H1 (cell line): Measurements from ENCODE around the gene GBA2. TPM values are rescaled to one million over a fixed set of nuclear protein-coding genes. Genes with fewer than 3 reads are reported as not detected.

Source experiments
- CTCF ChIA-PET: fragments of 300-600 bp; sonication (Branson Sonifier 250); formaldehyde crosslinking; loops from one replicate; lab custom pipeline; 2021; ENCODE audit not compliant: partially characterized antibody; lab: Charles Lee
- POLR2A ChIA-PET: fragments of 300-600 bp; sonication (Branson Sonifier 250); formaldehyde crosslinking; loops from one replicate; lab custom pipeline; 2021; ENCODE audit warnings: inconsistent platforms; ENCODE audit not compliant: partially characterized antibody; lab: Charles Lee
- DNase-seq, 2 experiments: peaks; one replicate each; pipeline versions ENCODE4 v3.0.0 to v3.0.0-alpha.2; 2010 to 2022; ENCODE audit warnings: low spot score in 2 of 2, low read depth in 1 of 2, mixed read lengths in 1 of 2
- FAIRE-seq: peaks from 2 replicates; lab custom pipeline; 2011; peaks lifted over from hg19 to GRCh38; lab: Jason Lieb, UNC
- H2AFZ ChIP-seq: 2 replicates; pipeline ENCODE4 v1.8.1; 2012; ENCODE audit warnings: low read length, inconsistent platforms
- H2AK5ac ChIP-seq: 2 replicates; pipeline ENCODE4 v1.6.1; 2013; ENCODE audit warnings: low read depth, low read length
- H2BK120ac ChIP-seq: replicated peaks from 2 replicates; pipeline ENCODE3; 2013; ENCODE audit warnings: low read depth, low read length, inconsistent platforms
- H2BK12ac ChIP-seq: 2 replicates; pipeline ENCODE4 v1.6.1; 2013; ENCODE audit warnings: low read depth, low read length
- H2BK15ac ChIP-seq: 2 replicates; pipeline ENCODE4 v1.6.1; 2013; ENCODE audit warnings: low read length
- H2BK20ac ChIP-seq: 2 replicates; pipeline ENCODE4 v1.6.1; 2013; ENCODE audit warnings: low read length
- H2BK5ac ChIP-seq: 2 replicates; pipeline ENCODE4 v1.6.1; 2013; ENCODE audit warnings: low read depth, low read length
- H3K14ac ChIP-seq: 2 replicates; pipeline ENCODE4 v1.6.1; 2013; ENCODE audit warnings: inconsistent platforms; ENCODE audit not compliant: insufficient read length
- H3K18ac ChIP-seq: 2 replicates; pipeline ENCODE4 v1.6.1; 2013; ENCODE audit warnings: low read length; ENCODE audit errors: extremely low read depth
- H3K23ac ChIP-seq: 2 replicates; pipeline ENCODE4 v1.6.1; 2013; ENCODE audit warnings: inconsistent platforms; ENCODE audit not compliant: insufficient read length
- H3K23me2 ChIP-seq: 2 replicates; pipeline ENCODE4 v1.6.1; 2013; ENCODE audit warnings: low read depth, low read length
- H3K27ac ChIP-seq: 2 replicates; pipeline ENCODE4 v1.6.1; 2011; ENCODE audit warnings: low read depth, low read length, inconsistent platforms
- H3K27me3 ChIP-seq, 4 experiments: replicated peaks in 1 of 4; 1 replicate in 1 of 4; 2 replicates in 3 of 4; pipeline versions ENCODE4 v1.6.1 to v1.8.1; 2011 to 2013; ENCODE audit warnings: low read length in 3 of 4, mild to moderate bottlenecking in 3 of 4, inconsistent platforms in 2 of 4, mixed read lengths in 2 of 4, moderate library complexity in 1 of 4; ENCODE audit not compliant: control insufficient read depth in 3 of 4, insufficient read depth in 3 of 4; ENCODE audit errors: extremely low read depth in 1 of 4
- H3K36me3 ChIP-seq, 4 experiments: 2 replicates each; pipeline versions ENCODE4 v1.6.1 to v1.8.1; 2011 to 2013; ENCODE audit warnings: mild to moderate bottlenecking in 4 of 4, low read length in 3 of 4, moderate library complexity in 2 of 4, control low read depth in 1 of 4, inconsistent platforms in 1 of 4; ENCODE audit not compliant: insufficient read depth in 4 of 4, control insufficient read depth in 2 of 4
- H3K4ac ChIP-seq: replicated peaks from 2 replicates; pipeline ENCODE3; 2013; ENCODE audit warnings: low read length, low read depth, mixed read lengths, inconsistent platforms; ENCODE audit not compliant: insufficient read length
- H3K4me1 ChIP-seq, 4 experiments: replicated peaks in 1 of 4; 1 replicate in 1 of 4; 2 replicates in 3 of 4; pipeline versions ENCODE4 v1.6.1 to v1.8.1; 2011 to 2013; ENCODE audit warnings: low read length in 3 of 4, inconsistent platforms in 2 of 4, mixed read lengths in 1 of 4; ENCODE audit not compliant: insufficient read depth in 4 of 4, control insufficient read depth in 3 of 4
- H3K4me2 ChIP-seq, 2 experiments: 2 replicates each; pipeline versions ENCODE4 v1.6.1 to v1.8.1; 2011 to 2013; ENCODE audit warnings: low read depth in 2 of 2, low read length in 2 of 2, control low read depth in 1 of 2, inconsistent platforms in 1 of 2, mild to moderate bottlenecking in 1 of 2; ENCODE audit not compliant: insufficient read depth in 1 of 2
- H3K4me3 ChIP-seq, 4 experiments: fragments of 200-600, 300-600 bp in 1 of 4; sonication (generic), shearing (Covaris generic), sonication (Bioruptor Twin) in 1 of 4; 2 replicates each; pipeline versions ENCODE4 v1.5.1 to v1.8.1; 2011 to 2016; ENCODE audit warnings: low read length in 4 of 4, low read depth in 3 of 4, control low read depth in 2 of 4, inconsistent platforms in 2 of 4, mild to moderate bottlenecking in 2 of 4, mixed read lengths in 1 of 4, moderate library complexity in 1 of 4; ENCODE audit not compliant: insufficient read depth in 2 of 4; ENCODE audit errors: extremely low read depth in 1 of 4
- H3K56ac ChIP-seq: replicated peaks from 2 replicates; pipeline ENCODE3; 2013; ENCODE audit warnings: low read depth, mild to moderate bottlenecking, mixed read lengths, low read length, inconsistent platforms; ENCODE audit not compliant: insufficient read length
- H3K79me1 ChIP-seq: 2 replicates; pipeline ENCODE4 v1.6.1; 2013; ENCODE audit warnings: low read depth, low read length, control low read depth
- H3K79me2 ChIP-seq, 2 experiments: 2 replicates each; pipeline versions ENCODE4 v1.6.1 to v1.8.1; 2012 to 2013; ENCODE audit warnings: low read length in 2 of 2, mild to moderate bottlenecking in 2 of 2, inconsistent platforms in 1 of 2; ENCODE audit not compliant: insufficient read depth in 2 of 2, control insufficient read depth in 1 of 2
- H3K9ac ChIP-seq, 4 experiments: replicated peaks in 1 of 4; 1 replicate in 1 of 4; 2 replicates in 3 of 4; pipeline versions ENCODE4 v1.6.1 to v1.8.1; 2011 to 2013; ENCODE audit warnings: low read depth in 3 of 4, low read length in 3 of 4, control low read depth in 2 of 4, mild to moderate bottlenecking in 2 of 4, moderate library complexity in 2 of 4, inconsistent platforms in 1 of 4; ENCODE audit errors: extremely low read depth in 1 of 4
- H3K9me3 ChIP-seq, 2 experiments: 2 replicates each; pipeline versions ENCODE4 v1.6.1 to v1.8.1; 2012 to 2013; ENCODE audit warnings: mild to moderate bottlenecking in 2 of 2, moderate library complexity in 2 of 2, control low read depth in 1 of 2, inconsistent platforms in 1 of 2, low read depth in 1 of 2, low read length in 1 of 2, mixed read lengths in 1 of 2; ENCODE audit not compliant: insufficient read depth in 2 of 2
- H4K20me1 ChIP-seq, 2 experiments: replicated peaks in 1 of 2; 2 replicates each; pipeline versions ENCODE3 to v1.8.1; 2011 to 2013; ENCODE audit warnings: inconsistent platforms in 2 of 2, low read length in 2 of 2, mild to moderate bottlenecking in 1 of 2; ENCODE audit not compliant: insufficient read depth in 2 of 2, control insufficient read depth in 1 of 2
- H4K5ac ChIP-seq: 2 replicates; pipeline ENCODE4 v1.6.1; 2013; ENCODE audit warnings: low read length, low read depth, mixed read lengths, inconsistent platforms; ENCODE audit not compliant: insufficient read length
- H4K8ac ChIP-seq: 2 replicates; pipeline ENCODE4 v1.8.0; 2013; ENCODE audit warnings: mild to moderate bottlenecking, moderate library complexity, low read length, inconsistent platforms; ENCODE audit not compliant: insufficient read depth; ENCODE audit errors: extremely low read depth
- H4K91ac ChIP-seq: replicated peaks from 2 replicates; pipeline ENCODE3; 2013; ENCODE audit warnings: low read length, mixed read lengths, inconsistent platforms; ENCODE audit not compliant: insufficient read length
- GABPA ChIP-seq: IDR thresholded peaks from 2 replicates; pipeline ENCODE4 v1.6.1; 2011; ENCODE audit warnings: mild to moderate bottlenecking, low read length, moderate library complexity, borderline replicate concordance; ENCODE audit not compliant: insufficient read depth
- NANOG ChIP-seq: IDR thresholded peaks from 2 replicates; pipeline ENCODE4 v1.6.1; 2011; ENCODE audit warnings: low read length, low read depth, mild to moderate bottlenecking, inconsistent platforms; ENCODE audit not compliant: insufficient read depth, poor library complexity, severe bottlenecking
- SP1 ChIP-seq: IDR thresholded peaks from 2 replicates; pipeline ENCODE4 v1.6.1; 2011; ENCODE audit warnings: low read depth, low read length
- SUZ12 ChIP-seq: fragments of 200-600 bp; sonication (generic); IDR thresholded peaks from 2 replicates; pipeline ENCODE4 v1.6.1; 2012; ENCODE audit warnings: mild to moderate bottlenecking, inconsistent platforms, low read length, moderate library complexity, mixed read lengths
- WGBS, 2 experiments: shearing (Covaris generic) in 1 of 2; methylation state at CpG; one replicate each; pipeline versions ENCODE4 v1.1.6 to v1.1.7; 2013 to 2015; ENCODE audit warnings: low lambda C conversion rate in 2 of 2, mixed read lengths in 2 of 2, inconsistent platforms in 1 of 2, low coverage in 1 of 2, missing lambda C conversion rate in 1 of 2; ENCODE audit not compliant: insufficient replicate concordance in 2 of 2, insufficient coverage in 1 of 2, insufficient read length in 1 of 2; ENCODE audit errors: extremely low coverage in 1 of 2, missing lambda C conversion rate in 1 of 2; 5-methylcytosine and 5-hydroxymethylcytosine counted together
- polyA plus RNA-seq, 7 experiments: library from polyadenylated mRNA; depleted of rRNA in 3 of 7; stranded (reverse) in 5 of 7; unstranded in 2 of 7; fragments of >200 nt in 5 of 7; fragments of 200-250 nt in 2 of 7; gene quantifications; 1 replicate in 5 of 7; 2 replicates in 1 of 7; 4 replicates in 1 of 7; pipeline versions ENCODE4 v1.2.1 to v1.2.3, GENCODE V29; 2011 to 2013; ENCODE audit warnings: missing spikeins in 2 of 7, mixed read lengths in 2 of 7
- total RNA-seq: library from RNA; stranded (reverse); fragmentation: NEBNext Ultra II Directional; extraction: Animal tissue kit (Norgen Biotek cat#: 25700); gene quantifications from 2 replicates; pipeline ENCODE4 v1.2.1, GENCODE V29; 2021

GBA2 gene
- total and polyA plus RNA-seq, 2 of the 8 experiments (the other 6 are each of a cell fraction or from before 2014, with no cell fraction given): 64.2 to 71.9 TPM

DNA sequence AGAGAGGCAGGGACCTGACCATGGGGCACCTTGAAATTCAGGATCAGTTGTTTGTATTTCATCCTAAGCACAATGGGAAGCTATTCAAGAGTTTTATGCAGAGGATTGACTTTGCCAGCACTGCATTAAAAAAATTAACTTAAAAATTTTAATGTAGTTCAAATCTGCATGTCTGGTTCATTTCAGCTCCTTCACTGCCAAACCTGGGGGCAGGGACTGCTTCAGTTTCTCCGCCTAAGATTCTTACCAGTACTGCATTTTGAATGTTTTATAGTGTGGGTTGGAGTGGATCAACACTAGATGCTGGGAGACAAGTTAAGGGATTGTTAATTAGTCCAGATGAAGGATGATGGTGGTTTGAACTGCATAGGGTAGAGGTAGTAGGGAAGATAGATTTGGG, 20.7 kb upstream of the GBA2 start:
- H3K4me1 ChIP-seq: no peaks in the 10 kb centered on the region
- FAIRE-seq: no peak
- no peak overlapping the region for H2BK15ac ChIP-seq
- H3K4me3 ChIP-seq: no peak overlapping the region
- DNase-seq: no peak
- H3K4me2 ChIP-seq: no peak overlapping the region
- no peak overlapping the region for H3K27ac ChIP-seq
- H2BK120ac ChIP-seq: no peak overlapping the region
- H4K5ac ChIP-seq: no peak overlapping the region
- no peaks in the 10 kb centered on the region for H3K79me2 ChIP-seq
- 87% methylated on average over 1 of the region's 1 CpG; no CpG with 5 or more reads in 1 of the 2 experiments for WGBS, 2 experiments
- H3K23me2 ChIP-seq: no peaks in the 10 kb centered on the region
- no peak overlapping the region for H2AFZ ChIP-seq
- H3K9me3 ChIP-seq: no peaks in the 10 kb centered on the region
- TF ChIP-seq SUZ12 (no peak), NANOG (no peak), SP1 (no peak), GABPA (no peak)
- H2BK5ac ChIP-seq: no peak overlapping the region
- no peak overlapping the region for H2AK5ac ChIP-seq
- CTCF ChIA-PET: interaction anchor here (0.5 to 2.1 kb wide), 7 partner anchors 9 to 159 kb away, joined by 3 to 7 read pairs (median 3); no protein-coding TSS in a partner anchor
- H2BK12ac ChIP-seq: no peak overlapping the region
- H4K91ac ChIP-seq: no peak overlapping the region
- H2BK20ac ChIP-seq: no peak overlapping the region
- no peak overlapping the region for H3K18ac ChIP-seq
- no peaks in the 10 kb centered on the region for H3K36me3 ChIP-seq
- H4K8ac ChIP-seq: no peak overlapping the region
- H3K14ac ChIP-seq: no peak overlapping the region
- POLR2A ChIA-PET: interaction anchor here (1.3 to 1.6 kb wide), 2 partner anchors 13 to 81 kb away, joined by 3 read pairs; no protein-coding TSS in a partner anchor
- no peak overlapping the region for H3K9ac ChIP-seq
- H3K27me3 ChIP-seq: no peaks in the 10 kb centered on the region
- no peak overlapping the region for H3K56ac ChIP-seq
- H3K79me1 ChIP-seq: no peaks in the 10 kb centered on the region
- H4K20me1 ChIP-seq: no peaks in the 10 kb centered on the region
- no peak overlapping the region for H3K4ac ChIP-seq
- H3K23ac ChIP-seq: no peak overlapping the region
